Measurements from ENCODE around the gene TC2N.

DNA sequence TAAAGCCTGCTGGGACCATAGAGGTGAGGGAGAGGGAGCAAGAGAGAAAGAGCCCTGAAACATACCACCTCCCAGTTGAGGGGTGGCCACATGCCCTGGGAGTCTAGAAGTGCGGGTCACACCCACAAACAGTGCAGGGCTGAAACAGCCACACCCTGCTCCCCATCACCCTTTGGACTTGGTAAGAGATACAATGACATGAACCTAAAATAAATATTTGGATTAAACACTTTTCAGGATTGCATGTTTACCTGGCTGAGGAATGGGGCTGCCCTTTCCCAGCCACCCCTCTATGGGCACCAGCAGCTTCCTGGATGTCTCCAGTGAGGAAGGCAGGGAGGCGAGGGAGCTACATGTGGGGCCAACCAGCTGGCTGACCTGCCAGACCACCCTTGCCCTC is 39.0 kb upstream of the TC2N start:
- TF ChIP-seq ZFX (IDR thresholded peaks at IDR 0.05) (no peak), CTCF (conservative IDR thresholded peaks at IDR 0.05) (no peak)

All from C4-2B (cell line).